Activated naive CD4-positive, alpha-beta T cell (primary cell): ENCODE results near the gene EFCAB6.

Source experiments
- DNase-seq, 4 experiments: peaks; one replicate each; lab custom pipeline; 2025; lab: John Stamatoyannopoulos, UW

EFCAB6 gene

DNA sequence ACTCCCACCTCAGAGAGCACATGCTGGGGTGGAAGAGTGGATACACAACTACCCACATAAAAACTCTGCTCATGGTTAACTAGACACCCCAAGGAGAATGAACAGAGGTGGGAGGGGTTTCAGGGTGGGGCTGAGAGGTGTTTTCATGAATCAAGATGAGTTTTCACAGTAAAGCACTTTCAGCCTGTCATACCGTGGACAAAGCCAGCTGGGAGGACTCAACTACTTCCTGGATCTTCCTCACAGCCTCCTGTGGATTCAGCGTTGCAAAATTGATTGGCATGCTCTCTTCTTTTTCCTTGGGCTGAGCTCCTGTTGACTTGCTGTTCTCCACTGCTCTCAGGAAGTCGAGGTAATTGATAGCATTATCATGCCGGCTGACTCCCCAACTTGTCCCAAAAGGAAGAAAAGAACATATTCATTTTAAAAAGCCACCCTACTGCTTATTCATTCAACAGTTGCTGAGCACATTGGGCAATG, 231.8 kb downstream of the EFCAB6 start:
- no peak for DNase-seq

DNA sequence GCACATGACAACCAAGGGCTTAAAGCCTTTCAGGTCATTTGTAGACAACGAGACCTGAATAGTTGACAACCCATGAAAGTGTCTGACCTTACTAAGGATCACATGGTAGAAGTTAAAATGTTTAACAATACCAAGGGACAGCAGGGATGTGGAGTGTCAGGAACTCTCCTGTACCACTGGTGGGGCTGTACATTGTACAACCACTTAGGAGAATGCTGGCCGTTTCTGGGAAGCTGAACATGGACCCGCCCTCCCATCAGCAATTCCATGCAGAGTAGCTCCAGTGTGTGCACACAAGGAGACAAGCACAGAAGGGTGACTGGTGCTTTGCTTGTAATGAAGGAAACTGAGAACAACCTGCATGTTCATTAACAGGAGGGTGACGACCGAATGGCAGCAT, 237.4 kb downstream of the EFCAB6 start:
- no peak for DNase-seq

DNA sequence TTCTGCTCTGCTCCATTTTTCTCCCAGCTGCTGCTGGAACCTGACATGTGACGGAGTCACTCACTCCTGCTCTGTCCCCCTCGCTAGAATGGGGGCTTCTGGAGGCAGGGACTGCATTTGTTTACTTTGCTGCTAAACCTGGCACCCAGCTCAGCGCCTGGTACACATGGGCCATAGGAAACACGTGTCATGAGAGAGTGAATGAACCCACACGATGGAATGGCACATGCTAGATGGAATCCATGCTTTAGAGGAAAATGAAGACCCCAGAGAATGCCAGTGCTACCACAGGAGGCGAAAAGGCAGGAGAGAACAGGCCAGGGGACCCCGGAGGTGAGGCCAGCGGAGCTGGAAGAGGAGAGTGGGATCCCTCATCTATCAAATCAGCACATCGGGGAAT, 239.4 kb downstream of the EFCAB6 start:
- no peak for DNase-seq

DNA sequence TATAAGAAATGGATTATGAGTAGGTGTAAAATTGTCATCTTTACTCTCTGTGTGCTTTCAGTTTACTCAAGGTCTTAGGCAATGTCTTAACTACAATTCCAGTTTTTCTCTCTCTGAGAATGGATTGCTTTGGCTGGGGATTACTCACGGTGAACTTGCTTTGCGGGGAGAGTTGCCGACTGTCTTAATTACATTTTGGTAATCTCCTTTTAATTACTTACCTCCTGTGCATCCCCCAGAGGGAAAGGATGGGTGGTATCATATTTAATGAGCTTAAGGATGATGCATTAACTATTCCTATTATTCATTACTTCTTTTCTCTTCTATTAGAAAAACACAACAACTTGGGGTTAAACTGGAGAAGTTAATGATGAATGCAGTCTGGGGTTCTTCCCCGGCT, 240.9 kb downstream of the EFCAB6 start:
- DNase-seq, result no peak

DNA sequence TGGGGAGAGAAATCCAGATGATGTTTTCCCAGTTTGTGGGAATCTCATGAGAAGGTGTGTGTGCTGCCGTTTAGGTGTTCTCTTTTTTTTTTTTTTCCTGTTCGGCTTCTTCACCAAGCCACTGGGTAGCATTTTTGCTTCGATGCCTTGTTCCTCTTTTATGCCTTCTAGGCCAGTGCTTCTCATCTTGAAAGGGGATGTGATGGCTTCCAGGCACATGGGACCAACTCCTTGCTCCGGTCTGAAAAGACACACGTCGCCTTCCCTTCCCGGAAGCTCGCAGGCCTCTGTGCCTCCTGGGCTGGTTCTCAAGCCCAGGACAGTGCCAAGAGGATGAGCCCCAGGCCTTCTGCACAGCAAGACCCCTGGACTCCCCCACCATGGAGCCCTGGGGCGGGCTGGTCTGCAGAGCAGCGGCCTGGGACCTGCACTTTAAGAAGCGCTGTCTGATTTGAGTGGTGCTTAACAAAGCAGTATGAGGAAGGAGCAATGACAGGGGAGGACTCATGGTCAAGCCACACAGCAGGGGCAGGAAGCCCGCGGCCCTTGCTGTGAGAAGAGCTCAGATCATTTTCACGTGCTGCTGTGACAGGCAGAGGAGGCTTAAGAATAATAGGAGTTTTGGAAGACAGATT, 241.5 kb downstream of the EFCAB6 start:
- DNase-seq, result no peak

DNA sequence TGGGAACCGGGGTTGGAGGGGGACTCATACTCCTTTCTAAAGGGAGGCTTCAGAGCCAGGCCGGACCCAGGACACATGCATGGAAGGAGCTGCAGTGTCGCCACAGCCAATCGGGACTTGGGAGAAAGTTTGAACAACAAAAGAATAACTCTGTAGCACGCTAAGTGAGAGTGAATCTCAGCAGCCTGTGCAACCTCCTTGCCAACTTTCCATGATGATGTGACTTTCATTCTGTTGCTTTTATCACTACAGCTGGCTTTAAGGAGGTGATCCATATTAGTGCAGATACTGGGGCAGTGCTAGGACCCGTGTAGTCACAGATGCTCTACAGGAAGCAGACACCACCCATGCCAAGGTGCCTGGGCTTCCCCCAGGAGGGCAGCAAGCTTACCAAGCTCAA, 243.0 kb downstream of the EFCAB6 start:
- DNase-seq, result no peak

DNA sequence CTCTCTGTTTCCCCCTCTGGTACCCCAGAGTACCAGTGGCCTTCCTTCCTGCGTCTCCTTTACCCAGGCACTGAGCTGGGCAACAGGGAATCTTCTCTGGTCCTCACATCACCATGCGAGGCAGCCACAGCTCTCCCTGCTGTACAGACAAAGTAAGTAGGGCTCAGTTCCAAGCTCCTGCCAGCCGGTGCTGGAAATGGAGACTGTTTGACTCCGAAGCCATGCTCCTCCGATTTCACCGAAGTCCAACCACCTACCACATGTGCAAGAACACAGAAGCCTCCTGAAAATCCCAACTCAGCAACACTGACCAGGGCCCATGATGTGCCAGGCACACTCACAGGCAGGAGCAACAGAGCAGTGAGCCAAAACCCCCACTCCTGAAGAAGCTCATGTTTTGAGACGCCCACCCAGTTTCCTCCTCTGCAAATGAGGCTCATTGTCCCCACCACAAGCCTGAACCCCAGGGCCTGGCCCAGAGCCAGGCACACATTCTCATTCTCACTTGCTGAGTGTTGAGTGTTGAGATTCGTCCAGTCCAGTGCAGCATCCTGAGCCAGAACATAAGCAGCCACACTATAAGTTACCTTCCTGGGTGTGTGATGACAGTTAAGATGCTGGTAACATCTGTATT, 244.3 kb downstream of the EFCAB6 start:
- no peak for DNase-seq

DNA sequence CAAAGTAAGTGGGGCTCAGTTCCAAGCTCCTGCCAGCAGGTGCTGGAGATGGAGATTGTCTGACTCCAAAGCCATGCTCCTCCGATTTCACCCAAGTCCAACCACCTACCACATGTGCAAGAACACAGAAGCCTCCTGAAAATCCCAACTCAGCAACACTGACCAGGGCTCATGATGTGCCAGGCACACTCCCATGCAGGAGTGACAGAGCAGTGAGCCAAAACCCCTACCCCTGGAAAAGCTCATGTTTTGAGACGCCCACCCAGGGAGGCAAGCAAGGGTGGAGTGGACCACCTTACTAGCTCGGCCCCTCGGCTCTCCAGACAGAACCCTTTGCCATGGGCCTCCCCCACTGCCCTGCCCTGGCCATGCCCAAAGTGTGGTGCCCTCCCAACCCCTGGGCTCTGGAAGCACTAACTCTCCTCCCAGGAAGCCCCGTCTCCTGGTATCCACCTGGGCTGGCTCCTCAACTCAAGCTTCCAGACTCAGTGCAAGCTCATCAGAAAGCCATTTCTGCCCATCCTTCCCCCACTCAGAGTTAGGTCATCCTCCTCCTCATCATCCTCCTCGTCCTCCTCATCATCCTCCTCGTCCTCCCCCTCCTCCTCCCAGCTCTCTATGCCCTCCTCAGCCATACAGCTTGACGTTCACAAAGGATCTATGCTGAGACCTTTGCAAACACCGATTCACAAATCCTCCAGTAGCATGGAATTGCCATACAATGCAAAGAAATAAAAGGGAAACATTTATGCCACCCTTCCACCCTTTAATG, 245.4 kb downstream of the EFCAB6 start:
- DNase-seq, result no peak

DNA sequence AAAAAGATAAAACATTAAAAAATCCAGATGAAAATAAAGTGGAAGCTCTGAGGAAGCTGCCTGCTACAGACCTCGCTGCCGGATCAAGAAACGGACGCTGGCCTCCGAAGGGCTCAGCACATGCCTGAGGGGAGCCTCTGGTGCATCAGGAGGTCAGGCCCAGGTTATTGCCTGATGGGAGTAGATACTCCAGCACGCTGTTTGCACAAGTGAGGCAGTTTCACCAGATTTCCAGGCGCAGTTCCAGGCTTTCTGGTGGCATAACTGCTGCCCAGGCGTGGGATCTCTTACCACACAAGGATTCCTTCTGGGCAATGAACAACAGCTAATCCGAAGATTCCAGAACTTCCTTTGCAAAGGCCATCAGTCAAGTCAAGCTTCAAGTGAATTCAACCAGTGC, 246.1 kb downstream of the EFCAB6 start:
- DNase-seq, result no peak

DNA sequence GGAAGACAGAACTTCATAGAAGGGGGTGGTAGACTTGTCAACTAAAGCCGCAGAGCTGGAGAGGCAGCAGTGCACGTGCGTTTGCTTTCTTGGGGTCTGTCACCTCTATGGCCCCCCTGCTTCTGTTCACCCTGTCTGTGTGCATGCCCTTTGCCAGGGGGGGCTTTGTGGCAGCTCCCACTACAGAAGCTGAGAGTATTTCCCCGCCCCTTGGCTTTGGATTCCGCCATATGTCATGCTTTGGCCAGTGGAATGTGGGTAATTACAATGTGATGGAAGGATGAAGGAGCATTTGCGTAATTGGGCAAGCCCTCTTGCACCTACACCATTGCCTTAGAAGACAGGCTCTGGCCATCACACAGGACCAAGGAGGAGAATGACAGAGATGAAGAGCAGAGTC, 247.2 kb downstream of the EFCAB6 start:
- DNase-seq, result no peak

DNA sequence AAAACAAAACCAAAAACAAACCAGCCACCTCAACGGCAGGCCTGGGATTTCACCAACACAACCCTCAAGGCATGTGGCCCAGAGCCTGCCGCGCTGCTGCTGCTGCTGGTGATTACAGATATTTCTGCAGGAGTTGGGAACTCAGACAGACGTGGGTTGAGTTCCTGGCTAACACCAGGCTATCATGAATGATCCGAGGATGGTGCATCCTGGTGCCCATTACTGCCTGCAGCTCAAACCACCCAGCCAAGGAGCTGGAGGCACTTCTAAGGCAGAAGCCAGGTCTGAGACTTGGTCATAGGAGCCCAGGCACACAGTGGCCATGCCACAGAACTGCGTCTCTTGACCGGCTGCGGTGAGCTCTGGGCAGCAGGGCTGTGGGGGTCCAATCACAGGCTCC, 248.5 kb downstream of the EFCAB6 start:
- DNase-seq, result no peak

DNA sequence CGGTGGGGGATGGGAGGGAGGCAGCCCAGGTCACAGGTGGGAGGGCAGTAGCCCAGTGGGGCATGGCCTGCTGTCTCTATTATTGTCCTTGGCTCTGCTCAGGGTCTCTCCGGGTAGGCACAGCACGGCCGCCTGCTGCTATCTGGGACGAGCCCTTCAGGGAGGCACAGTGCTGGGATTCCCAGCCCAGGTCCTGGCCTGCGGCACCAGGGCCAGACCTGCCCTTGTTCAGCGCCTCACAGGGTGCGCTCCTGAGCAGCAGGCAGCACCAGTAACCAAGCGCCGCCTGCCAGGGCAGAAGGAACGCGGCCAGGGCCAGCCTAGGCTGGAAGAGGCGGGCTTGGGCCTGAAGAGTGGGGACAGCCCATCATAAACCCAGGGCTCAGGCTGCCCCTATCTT, 249.3 kb downstream of the EFCAB6 start:
- DNase-seq, result no peak

DNA sequence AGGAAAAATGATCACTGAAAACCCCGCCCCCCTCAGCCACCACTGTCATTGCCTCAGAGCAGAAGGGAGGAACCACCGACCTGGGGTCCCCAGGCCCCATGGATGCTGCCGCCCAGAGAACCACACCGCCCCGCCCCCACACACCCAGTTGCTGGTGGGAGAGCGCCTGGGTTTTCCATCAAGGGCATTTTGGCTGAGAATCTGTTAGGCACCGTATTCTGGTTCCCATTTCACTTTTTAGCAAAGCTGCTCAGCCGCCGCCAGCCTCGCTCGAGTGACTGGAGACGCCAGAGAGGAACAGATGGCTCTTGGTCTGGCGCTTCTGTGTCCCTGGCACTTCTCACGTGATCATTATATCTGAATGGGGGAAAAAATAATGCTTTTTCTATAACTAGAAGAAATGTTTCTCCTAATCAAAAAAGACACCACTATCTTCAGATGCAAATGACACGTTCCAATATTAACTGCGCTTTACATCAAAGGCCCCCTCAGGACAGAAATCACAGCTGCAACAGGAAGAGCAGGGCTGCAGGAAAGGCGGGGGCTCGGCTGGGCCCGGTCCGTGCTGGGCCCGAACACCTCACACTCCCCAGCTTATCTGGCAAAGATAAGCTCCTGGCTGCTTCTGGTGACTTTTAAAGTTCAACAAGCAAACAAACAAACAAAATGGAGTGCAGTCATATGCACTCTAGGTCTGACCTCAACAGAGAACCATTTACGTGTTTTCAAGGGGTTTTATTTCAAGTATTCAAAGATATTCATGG, 250.5 kb downstream of the EFCAB6 start:
- no peak for DNase-seq

DNA sequence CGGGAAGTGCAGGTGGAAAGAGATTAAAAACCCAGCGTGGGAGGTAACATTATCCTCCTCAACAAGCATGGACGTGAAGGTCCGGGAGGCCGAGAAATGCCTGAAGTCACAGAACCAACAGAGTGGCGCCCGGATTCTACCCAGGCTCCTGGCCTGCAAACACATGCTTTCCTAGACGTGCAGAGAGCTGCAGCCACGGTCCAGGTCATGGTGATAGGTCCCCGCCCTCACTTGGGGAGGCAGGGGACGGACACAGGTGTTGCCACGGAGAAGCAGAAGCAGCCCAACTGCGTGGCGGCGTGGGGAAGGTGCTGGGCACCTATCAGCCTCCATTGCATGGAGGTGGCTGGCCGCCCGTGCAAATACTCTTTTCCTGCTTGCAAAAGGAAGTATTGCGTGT, 251.5 kb downstream of the EFCAB6 start:
- no peak for DNase-seq

DNA sequence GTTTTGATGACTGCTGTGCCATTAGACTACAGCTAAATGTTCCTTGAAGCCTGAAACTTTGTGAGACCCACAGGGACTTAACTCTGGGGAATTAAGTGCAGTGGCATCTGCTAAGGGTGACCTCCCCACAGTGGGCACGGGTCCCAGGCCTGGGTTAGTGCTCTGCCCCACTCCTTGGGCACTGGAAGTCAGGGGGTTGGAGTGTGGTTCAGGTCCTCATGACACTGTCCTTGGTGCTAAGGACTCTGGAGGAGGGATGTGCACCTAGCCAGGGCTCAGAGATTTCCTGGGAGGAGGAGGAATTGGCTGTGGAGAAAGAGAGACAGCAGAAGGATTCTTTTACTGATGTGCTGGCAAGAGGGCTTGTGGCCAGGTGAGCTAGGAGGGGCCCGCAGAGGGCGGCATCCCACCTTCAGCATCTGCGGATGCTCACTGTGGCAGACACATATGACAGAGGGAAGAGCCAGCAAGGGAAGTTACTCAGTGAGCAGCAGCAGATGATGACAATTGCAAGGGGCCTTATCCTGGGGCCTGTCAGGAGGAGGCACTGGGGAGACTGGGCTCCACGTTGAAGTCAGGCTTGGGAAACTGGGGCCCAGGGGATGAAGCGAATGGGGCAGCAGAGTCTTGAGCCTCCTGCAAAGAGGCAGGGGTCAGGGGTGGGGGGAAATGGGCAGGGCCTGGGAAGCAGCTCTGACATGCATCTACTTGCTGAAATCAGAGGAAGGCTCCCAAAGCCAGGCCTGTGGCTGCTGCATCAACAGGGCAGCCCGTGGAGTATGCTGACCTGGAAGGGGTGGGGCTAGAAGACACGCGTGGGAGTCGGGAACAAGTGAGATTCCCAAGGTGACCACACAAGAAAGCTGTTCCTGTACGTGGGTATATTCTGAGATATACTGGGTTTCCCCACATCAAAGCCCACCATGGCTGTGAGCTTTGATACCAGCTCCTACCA, 256.3 kb downstream of the EFCAB6 start:
- no peak for DNase-seq

DNA sequence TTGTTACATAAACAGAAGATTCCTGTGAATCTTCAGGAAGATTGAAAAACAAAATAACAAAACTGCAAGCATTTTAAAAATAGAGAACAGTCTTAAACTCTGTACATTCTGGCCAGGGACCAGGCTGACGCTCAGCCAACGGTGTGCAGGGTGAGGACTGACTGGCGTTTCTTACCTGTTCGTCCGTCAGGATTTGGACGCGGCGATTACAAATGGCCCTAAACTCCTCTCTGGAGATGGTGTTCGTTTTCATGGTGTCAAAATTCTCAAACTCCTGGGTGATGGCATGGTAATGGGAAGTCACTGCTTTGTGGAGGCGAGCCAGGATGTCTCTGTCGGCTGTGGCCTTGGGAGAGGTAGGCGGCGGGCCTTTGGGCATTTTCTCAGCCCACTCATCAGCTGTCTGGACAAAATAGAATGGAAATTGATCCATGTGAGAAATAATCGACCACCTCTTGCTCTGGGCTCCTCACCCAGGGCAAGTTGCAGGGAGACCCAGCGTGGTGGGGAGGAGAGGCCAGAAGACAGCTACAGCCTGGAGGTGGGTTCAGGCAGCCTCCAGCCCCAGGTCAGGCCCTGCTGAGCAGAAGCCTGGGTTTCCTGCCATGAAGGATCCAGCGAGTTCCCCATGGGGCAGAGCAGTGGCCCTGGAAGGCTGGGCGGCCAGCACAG, 257.3 kb downstream of the EFCAB6 start:
- no peak for DNase-seq

DNA sequence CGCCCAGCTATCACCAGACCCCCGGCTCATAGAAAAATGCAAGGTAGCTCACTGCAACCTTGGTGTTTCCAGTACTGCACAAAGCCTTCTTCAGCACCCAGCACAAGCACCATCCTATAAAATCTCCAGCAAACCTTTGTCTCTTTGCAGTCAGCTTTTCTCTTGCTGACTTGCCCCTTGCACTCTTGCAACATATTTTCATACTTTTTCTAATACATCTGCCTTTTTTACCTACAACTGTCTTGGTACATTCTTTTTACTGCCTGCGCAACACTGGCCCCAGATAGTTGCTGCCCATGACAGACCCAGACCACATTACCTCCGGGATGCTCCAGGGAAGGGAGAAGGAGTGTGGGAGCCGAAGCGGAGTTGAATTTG, 257.9 kb downstream of the EFCAB6 start:
- no peak for DNase-seq

DNA sequence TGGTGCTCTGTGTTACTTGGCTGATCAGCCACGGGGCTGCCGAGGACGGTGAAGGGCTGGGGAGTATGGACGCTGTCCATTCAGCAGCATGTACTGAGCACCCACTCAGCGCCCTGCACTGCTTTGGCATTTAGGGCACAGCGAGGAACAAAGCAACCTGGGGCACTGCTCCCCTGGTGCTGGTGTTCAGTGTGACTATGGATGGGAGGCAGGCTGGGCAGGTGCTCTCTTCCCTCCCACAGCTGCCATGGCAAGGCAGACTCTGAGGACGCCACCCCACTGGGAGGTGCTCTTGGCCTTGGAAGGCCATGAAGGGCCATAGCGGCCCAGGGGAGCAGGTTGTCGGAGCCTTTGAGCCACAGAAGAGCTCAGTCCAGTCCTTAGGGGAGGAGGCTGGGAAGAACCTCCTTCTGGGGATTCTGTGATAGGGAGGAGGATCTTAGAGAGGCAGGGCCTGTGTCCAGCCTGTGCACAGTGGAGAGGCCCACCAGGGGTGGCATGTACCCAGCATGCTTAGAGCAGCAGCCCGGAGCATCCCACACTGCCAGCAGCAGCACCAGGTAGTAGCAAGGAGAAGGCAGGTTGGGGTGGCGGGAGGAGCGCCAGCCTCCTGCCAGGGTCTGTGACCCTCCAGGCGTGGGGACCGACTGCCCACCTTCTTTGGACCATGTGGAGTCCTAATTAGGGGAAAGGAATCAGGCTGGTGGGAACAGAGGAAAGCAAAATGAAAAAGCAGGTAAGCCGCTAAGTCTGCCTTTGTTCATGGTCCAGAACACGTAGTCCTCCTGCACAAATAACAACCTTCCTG, 258.4 kb downstream of the EFCAB6 start:
- no peak for DNase-seq

DNA sequence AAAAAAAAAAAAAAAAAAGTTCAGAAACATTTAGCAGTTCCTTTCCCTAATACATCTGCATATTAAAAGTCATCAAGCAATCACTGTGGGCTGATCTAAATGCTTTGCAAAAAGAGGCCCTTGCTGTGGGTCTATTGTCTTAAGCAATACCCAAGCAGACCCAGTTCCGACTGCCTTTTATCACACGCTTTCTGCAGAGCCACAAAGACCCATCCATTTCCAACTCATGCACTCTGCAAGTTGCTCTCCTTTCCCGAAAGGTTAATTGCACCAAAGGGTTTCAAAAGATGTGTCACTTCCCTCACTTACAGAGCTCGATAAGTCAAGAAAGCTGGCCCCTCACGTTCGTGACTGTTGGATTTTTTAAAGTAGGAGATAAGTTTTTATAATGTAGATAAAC, 261.4 kb downstream of the EFCAB6 start:
- DNase-seq, result no peak

DNA sequence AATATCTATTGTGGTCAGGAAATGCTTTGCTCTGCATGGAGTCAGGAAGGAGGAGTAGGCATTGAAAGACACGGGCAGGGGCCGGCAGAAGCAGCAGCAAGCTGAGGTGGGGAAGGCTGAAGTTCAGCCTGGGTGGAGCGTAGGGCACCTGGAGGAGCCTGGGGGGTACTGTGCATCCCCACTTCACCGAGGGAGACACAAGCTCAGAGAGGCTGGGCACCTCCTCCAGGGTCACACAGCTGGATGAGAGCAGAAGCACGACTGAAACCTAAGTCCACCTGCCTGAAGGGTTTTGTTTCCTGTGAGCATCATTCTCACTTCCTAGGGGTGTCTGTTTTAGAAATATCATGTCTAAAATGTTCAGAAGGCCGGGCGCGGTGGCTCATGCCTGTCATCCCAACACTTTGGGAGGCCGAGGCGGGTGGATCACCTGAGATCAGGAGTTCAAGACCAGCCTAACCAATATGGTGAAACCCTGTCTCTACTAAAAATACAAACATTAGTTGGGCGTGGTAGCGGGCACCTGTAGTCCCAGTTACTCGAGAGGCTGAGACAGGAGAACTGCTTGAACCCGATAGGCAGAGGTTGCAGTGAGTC, 262.0 kb downstream of the EFCAB6 start:
- DNase-seq, result no peak
